BJ (cell line): ENCODE results near the gene ZNF503. TPM values are rescaled to one million over a fixed set of nuclear protein-coding genes. Genes with fewer than 3 reads are reported as not detected.

Experiments
- CTCF ChIA-PET: fragments of 350-600 bp; formaldehyde crosslinking; extraction: SDS; loops from one replicate; lab custom pipeline; 2021; ENCODE audit warnings: antibody characterized with exemption, inconsistent platforms; lab: Yijun Ruan, JAX
- POLR2A ChIA-PET: fragments of 300-600 bp; sonication (Branson Sonifier 250); formaldehyde crosslinking; extraction: SDS; loops from one replicate; lab custom pipeline; 2021; ENCODE audit warnings: antibody characterized with exemption; lab: Charles Lee
- DNase-seq: peaks from one replicate; pipeline ENCODE4 v3.0.0-alpha.2; 2011; ENCODE audit warnings: low read depth
- H3K27me3 ChIP-seq: 2 replicates; pipeline ENCODE4 v1.6.0; 2011; ENCODE audit warnings: low read length; ENCODE audit not compliant: control insufficient read depth, insufficient read depth
- H3K36me3 ChIP-seq: 2 replicates; pipeline ENCODE4 v1.5.1; 2011; ENCODE audit warnings: low read length; ENCODE audit not compliant: control insufficient read depth, insufficient read depth
- H3K4me3 ChIP-seq: 2 replicates; pipeline ENCODE4 v1.5.1; 2011; ENCODE audit warnings: low read depth, mild to moderate bottlenecking, control low read depth, low read length
- CTCF ChIP-seq: IDR thresholded peaks from 2 replicates; pipeline ENCODE4 v1.5.1; 2011; ENCODE audit warnings: low read depth, mild to moderate bottlenecking, control low read depth, inconsistent platforms, low read length, moderate library complexity; ENCODE audit not compliant: insufficient read depth
- polyA plus RNA-seq: library from polyadenylated mRNA; depleted of rRNA; stranded (reverse); fragments of >200 nt; gene quantifications from 2 replicates; pipeline ENCODE4 v1.2.3, GENCODE V29; 2011

The ZNF503 gene
- polyA plus RNA-seq, 1 experiment: 0.45 TPM

GRCh38 chr10:75394221-75394620, 7.3 kb downstream of the ZNF503 start:
- no peaks in the 10 kb centered on the region for H3K27me3 ChIP-seq
- POLR2A ChIA-PET: no interaction called here
- H3K36me3 ChIP-seq: peaks cover 7% of the 10 kb centered on the region
- DNase-seq: no peak
- TF ChIP-seq CTCF: no peak
- H3K4me3 ChIP-seq: no peak overlapping the region
- CTCF ChIA-PET: interaction anchor here (0.5 to 2.3 kb wide), 7 partner anchors 35 to 1717 kb away, joined by 3 to 7 read pairs (median 4); no protein-coding TSS in a partner anchor

GRCh38 chr10:75392744-75393143, 8.8 kb downstream of the ZNF503 start:
- CTCF ChIA-PET: no interaction called here

GRCh38 chr10:75392271-75392670, 9.3 kb downstream of the ZNF503 start:
- peaks cover 3% of the 10 kb centered on the region; the same call in 1 of the 2 replicates for H3K36me3 ChIP-seq
- no peak for DNase-seq
- ChIA-PET CTCF (no interaction called here), POLR2A (interaction anchor here (0.6 kb wide), 1 partner anchor 47 kb away, joined by 3 read pairs; no protein-coding TSS in a partner anchor)
- no peak overlapping the region for H3K4me3 ChIP-seq
- TF ChIP-seq CTCF: no peak
- no peaks in the 10 kb centered on the region; the same call in 1 of the 2 replicates for H3K27me3 ChIP-seq

More at GRCh38 chr10:75392744-75393143, 8.8 kb downstream of the ZNF503 start:
- Histone ChIP-seq H3K36me3 (peaks cover 3% of the 10 kb centered on the region; the same call in 1 of the 2 replicates), H3K27me3 (no peaks in the 10 kb centered on the region; the same call in 1 of the 2 replicates), H3K4me3 (no peak overlapping the region)
- DNase-seq: no peak
- TF ChIP-seq CTCF: no peak
- POLR2A ChIA-PET: interaction anchor here (0.6 kb wide), 1 partner anchor 48 kb away, joined by 3 read pairs; no protein-coding TSS in a partner anchor

DNA sequence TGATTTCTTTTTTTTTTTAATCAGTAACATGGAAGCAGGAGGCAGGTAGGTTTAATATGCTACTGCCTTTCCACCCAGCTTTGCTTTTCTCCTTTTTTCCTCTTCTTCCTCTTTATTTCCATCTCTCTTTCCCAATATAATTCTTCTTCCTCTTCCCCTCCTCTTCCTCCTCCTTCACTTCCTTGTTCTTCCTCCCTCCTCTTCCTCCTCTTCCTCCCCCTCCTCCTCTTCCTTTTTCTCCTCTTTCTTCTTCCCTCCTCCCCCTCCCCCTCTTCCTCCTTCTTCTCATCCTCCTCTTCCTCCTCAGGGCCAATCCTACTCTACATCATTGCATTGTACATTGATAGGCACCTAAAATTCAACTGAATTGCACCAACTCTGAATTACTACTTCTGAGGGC, 11.4 kb downstream of the ZNF503 start:
- TF ChIP-seq CTCF: no peak
- Histone ChIP-seq H3K4me3 (no peak overlapping the region), H3K27me3 (no peaks in the 10 kb centered on the region; the same call in 1 of the 2 replicates), H3K36me3 (peaks cover 2% of the 10 kb centered on the region; the same call in 1 of the 2 replicates)
- DNase-seq: no peak
- ChIA-PET CTCF (interaction anchor here (0.7 to 1.1 kb wide), 3 partner anchors 9 to 1359 kb away, joined by 3 to 4 read pairs (median 3); no protein-coding TSS in a partner anchor), POLR2A (no interaction called here)

DNA sequence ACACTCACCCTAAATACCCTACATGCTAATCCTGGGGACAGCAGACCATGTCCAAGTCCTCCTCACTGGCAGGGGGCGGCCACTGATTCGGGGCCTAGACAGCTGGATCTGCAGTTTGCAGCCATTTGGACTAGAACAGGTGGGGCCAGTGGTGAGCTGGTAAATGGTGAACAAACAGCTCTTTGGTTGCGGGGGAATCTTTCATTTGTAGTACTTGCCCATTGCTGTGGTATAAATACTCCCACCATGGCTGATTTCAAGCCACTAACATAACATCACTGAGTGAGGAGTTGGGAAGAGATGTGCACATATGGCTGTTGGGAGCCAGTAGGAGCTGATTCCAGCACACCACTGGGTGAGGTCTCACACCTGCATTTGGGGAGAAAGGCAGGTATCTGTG, 13.5 kb downstream of the ZNF503 start:
- no peak for DNase-seq
- no peak for TF ChIP-seq CTCF
- ChIA-PET POLR2A (no interaction called here), CTCF (no interaction called here)
- Histone ChIP-seq H3K27me3 (peaks cover 2% of the 10 kb centered on the region), H3K36me3 (no peaks in the 10 kb centered on the region), H3K4me3 (no peak overlapping the region)
